PC-9 (cell line): ENCODE data around the gene INSM2. TPM values are rescaled to one million over a fixed set of nuclear protein-coding genes. Genes with fewer than 3 reads are reported as not detected.

Experiments used
- Bru-seq: library from RNA; stranded (reverse); fragments of 400-500 nt; gene quantifications from one replicate; lab custom pipeline; 2021; lab: Mats Ljungman, UMichigan
- BruChase-seq, 2 experiments: library from RNA; stranded (reverse); fragments of 400-500 nt; gene quantifications; one replicate each; lab custom pipeline; 2021; lab: Mats Ljungman, UMichigan
- BruUV-seq: library from RNA; stranded (reverse); fragments of 400-500 nt; replicated peaks from 2 replicates; lab custom pipeline; 2021; lab: Mats Ljungman, UMichigan
- CTCF ChIA-PET: fragments of 300-600 bp; sonication (Branson Sonifier 250); formaldehyde crosslinking; loops from one replicate; lab custom pipeline; 2022; ENCODE audit warnings: antibody characterized with exemption; lab: Charles Lee
- POLR2A ChIA-PET: fragments of 300-600 bp; sonication (Branson Sonifier 250); formaldehyde crosslinking; loops from one replicate; lab custom pipeline; 2022; ENCODE audit warnings: antibody characterized with exemption; ENCODE audit not compliant: unreplicated experiment; lab: Charles Lee
- DNase-seq, 2 experiments: peaks; one replicate each; pipeline versions ENCODE4 v3.0.0 to v3.0.0-alpha.2; 2015 to 2022; ENCODE audit warnings: mixed read lengths in 1 of 2
- H2AFZ ChIP-seq: fragments of 200-600 bp; sonication (generic); 2 replicates; pipeline ENCODE4 v1.8.1; 2017; ENCODE audit warnings: antibody characterized with exemption
- H3F3A ChIP-seq: fragments of 200-600 bp; sonication (generic); 2 replicates; pipeline ENCODE4 v1.8.1; 2017; ENCODE audit warnings: antibody characterized with exemption, mild to moderate bottlenecking, low read depth; ENCODE audit not compliant: insufficient read depth
- H3K27ac ChIP-seq: fragments of 200-600 bp; sonication (generic); 2 replicates; pipeline ENCODE4 v1.6.1; 2016; ENCODE audit warnings: mixed run types
- H3K27me3 ChIP-seq: fragments of 200-600 bp; sonication (generic); 2 replicates; pipeline ENCODE4 v1.6.1; 2016; ENCODE audit warnings: low read depth, mixed run types; ENCODE audit not compliant: insufficient read depth
- H3K36me3 ChIP-seq: fragments of 200-600 bp; sonication (generic); 2 replicates; pipeline ENCODE4 v1.6.1; 2016; ENCODE audit warnings: low read depth, mixed run types
- H3K4me1 ChIP-seq: fragments of 200-600 bp; sonication (generic); replicated peaks from 2 replicates; pipeline ENCODE4 v1.6.1; 2016; ENCODE audit warnings: mixed run types; ENCODE audit not compliant: insufficient read depth
- H3K4me2 ChIP-seq: fragments of 200-600 bp; sonication (generic); 2 replicates; pipeline ENCODE4 v1.6.1; 2017; ENCODE audit warnings: mixed run types
- H3K4me3 ChIP-seq: fragments of 200-600 bp; sonication (generic); 2 replicates; pipeline ENCODE4 v1.6.1; 2016; ENCODE audit warnings: mixed run types
- H3K79me2 ChIP-seq: fragments of 200-600 bp; sonication (generic); 2 replicates; pipeline ENCODE4 v1.6.1; 2017; ENCODE audit warnings: low read depth, mixed run types
- H3K9me2 ChIP-seq: fragments of 200-600 bp; sonication (generic); 2 replicates; pipeline ENCODE4 v1.8.1; 2017; ENCODE audit warnings: mild to moderate bottlenecking; ENCODE audit not compliant: insufficient read depth
- H3K9me3 ChIP-seq: fragments of 200-600 bp; sonication (generic); 2 replicates; pipeline ENCODE4 v1.8.1; 2016; ENCODE audit warnings: low read depth; ENCODE audit not compliant: insufficient read depth
- H4K20me1 ChIP-seq: fragments of 200-600 bp; sonication (generic); 2 replicates; pipeline ENCODE4 v1.8.1; 2017; ENCODE audit not compliant: insufficient read depth
- EZH2 ChIP-seq: fragments of 200-600 bp; sonication (generic); IDR thresholded peaks from 2 replicates; pipeline ENCODE4 v1.8.0; 2017; ENCODE audit warnings: antibody characterized with exemption, low read depth
- intact Hi-C: fragments of 100-400 bp; cut with micrococcal nuclease; formaldehyde crosslinking; loops from one replicate; pipeline ENCODE4 v1.10.0; 2022; ENCODE audit not compliant: unreplicated experiment
- long read RNA-seq: library from polyadenylated mRNA; stranded (forward); transcript quantifications from one replicate; pipeline ENCODE4 v2.0.0, GENCODE V29; 2022
- total RNA-seq: library from RNA; stranded (reverse); gene quantifications from 2 replicates; pipeline ENCODE4 v1.2.3, GENCODE V29; 2021
- TF ChIP-seq, protein P1 (sequence below): fragments of 200-600 bp; sonication (generic); conservative IDR thresholded peaks from 2 replicates; pipeline ENCODE4 v1.6.1; 2017; ENCODE audit warnings: mixed run types, antibody characterized with exemption, mild to moderate bottlenecking, moderate library complexity

INSM2 gene, protein sequence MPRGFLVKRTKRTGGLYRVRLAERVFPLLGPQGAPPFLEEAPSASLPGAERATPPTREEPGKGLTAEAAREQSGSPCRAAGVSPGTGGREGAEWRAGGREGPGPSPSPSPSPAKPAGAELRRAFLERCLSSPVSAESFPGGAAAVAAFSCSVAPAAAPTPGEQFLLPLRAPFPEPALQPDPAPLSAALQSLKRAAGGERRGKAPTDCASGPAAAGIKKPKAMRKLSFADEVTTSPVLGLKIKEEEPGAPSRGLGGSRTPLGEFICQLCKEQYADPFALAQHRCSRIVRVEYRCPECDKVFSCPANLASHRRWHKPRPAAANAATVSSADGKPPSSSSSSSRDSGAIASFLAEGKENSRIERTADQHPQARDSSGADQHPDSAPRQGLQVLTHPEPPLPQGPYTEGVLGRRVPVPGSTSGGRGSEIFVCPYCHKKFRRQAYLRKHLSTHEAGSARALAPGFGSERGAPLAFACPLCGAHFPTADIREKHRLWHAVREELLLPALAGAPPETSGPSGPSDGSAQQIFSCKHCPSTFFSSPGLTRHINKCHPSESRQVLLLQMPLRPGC
- total RNA-seq (not detected in 2 replicates), Bru-seq, nascent RNA (not detected), BruChase-seq, experiment 1, labeled RNA remaining after a 2-hour chase (not detected), BruChase-seq, experiment 2, labeled RNA remaining after a 6-hour chase (percentile 14 among the genes with signal in this experiment)
- long read RNA-seq = 0 reads

DNA sequence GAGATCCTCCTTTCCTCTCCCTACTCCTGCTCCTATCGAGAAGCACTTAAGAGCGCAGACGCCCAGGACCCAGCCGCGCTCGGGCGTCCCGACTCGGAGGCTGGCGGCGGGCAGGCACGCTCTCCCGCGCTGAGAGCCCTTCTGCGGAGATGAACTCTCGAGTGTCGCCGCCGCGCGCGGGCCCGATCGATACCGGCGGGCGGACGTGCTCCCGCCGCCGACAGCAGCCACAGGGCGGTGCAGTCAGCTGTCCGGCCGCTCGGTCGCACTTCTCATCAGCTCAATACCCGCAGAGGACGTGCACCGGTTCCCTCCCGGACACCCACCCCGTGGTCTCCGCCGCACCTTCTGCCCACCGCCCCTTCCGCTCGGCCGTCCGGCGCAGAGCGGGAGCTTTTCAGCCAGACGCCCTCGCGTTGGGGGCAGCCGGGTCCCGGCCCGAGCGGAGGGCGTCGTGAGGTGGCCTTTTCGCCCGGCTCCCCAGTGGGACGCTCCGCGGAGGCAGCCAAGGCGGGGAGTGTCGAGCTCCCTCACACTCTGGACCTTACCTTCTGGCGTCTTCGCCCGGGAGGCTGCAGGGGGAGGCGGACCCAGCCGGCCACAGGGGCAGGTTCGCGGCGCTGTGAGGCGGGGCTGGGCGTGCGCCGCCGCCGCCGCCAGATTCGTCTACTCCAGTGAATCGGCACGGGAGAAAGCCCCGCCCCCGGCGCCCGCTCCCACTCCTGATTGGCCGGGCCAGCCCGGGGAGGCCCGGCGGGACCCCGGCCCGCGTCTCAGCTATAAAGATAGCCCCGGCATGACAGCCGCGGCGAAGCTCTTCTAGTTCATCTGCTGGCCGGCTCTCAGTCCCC, at the start of gene INSM2:
TSS of gene INSM2 (plus strand) at position 808 of the 851 bp plus-strand sequence. CDS start 89 bp downstream, outside the sequence.
- TF ChIP-seq, protein P1, sequence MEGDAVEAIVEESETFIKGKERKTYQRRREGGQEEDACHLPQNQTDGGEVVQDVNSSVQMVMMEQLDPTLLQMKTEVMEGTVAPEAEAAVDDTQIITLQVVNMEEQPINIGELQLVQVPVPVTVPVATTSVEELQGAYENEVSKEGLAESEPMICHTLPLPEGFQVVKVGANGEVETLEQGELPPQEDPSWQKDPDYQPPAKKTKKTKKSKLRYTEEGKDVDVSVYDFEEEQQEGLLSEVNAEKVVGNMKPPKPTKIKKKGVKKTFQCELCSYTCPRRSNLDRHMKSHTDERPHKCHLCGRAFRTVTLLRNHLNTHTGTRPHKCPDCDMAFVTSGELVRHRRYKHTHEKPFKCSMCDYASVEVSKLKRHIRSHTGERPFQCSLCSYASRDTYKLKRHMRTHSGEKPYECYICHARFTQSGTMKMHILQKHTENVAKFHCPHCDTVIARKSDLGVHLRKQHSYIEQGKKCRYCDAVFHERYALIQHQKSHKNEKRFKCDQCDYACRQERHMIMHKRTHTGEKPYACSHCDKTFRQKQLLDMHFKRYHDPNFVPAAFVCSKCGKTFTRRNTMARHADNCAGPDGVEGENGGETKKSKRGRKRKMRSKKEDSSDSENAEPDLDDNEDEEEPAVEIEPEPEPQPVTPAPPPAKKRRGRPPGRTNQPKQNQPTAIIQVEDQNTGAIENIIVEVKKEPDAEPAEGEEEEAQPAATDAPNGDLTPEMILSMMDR = no peak
- TF ChIP-seq EZH2 = no peak
- Histone ChIP-seq H3K4me1 (no peaks in the 10 kb centered on the region), H3K79me2 (no peaks in the 10 kb centered on the region), H3K9me2 (no peaks in the 10 kb centered on the region), H4K20me1 (no peaks in the 10 kb centered on the region), H3K4me3 (peak within 1 kb of the TSS; percentile 70), H3K27me3 (0 out of 2 replicates have a peak, but pooled peaks cover 3% of the 10 kb centered on the region), H3K27ac (no peak within 1 kb of the TSS), H3K36me3 (no peaks in the 10 kb centered on the region), H3K4me2 (peak within 1 kb of the TSS; percentile 78), H3F3A (no peaks in the 10 kb centered on the region), H2AFZ (peak within 1 kb of the TSS; percentile 81), H3K9me3 (no peaks in the 10 kb centered on the region)
- DNase-seq = peak; percentile 45 to 55
- intact Hi-C loops = no loop called here
- no TSS peak for BruUV-seq
- ChIA-PET CTCF (no interaction called here), POLR2A (no interaction called here)

DNA sequence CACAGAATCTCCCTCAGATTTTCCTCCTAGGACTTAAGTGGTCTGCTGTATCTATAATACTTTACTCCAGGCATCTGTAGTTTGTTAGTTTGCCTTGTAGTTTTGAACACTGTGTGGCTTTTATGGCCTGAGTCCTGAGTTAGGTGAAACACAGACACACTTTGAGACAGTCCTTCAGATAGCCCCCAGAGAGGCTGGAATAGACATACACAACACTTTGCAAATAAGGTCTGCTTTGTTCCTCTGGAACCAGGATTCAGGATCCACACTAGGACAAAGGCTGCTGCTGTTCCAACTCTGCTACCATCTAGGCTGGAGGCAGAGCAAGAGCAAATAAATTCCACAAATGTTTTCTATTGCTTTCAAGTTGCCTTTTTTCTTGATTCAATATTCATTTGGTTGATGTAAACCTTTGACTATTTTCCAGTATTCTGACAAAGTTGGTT, 41.4 kb upstream of the INSM2 start:
- BruUV-seq = no TSS peak
- no peaks in the 10 kb centered on the region for H3K4me1 ChIP-seq

More for the DNA sequence above, 41.4 kb upstream of the INSM2 start:
- POLR2A ChIA-PET = no interaction called here
- Histone ChIP-seq H3K4me3 (no peak overlapping the region), H3K27ac (no peak overlapping the region), H4K20me1 (no peaks in the 10 kb centered on the region), H2AFZ (no peak overlapping the region), H3K9me3 (no peaks in the 10 kb centered on the region), H3K9me2 (no peaks in the 10 kb centered on the region), H3K4me2 (no peak overlapping the region), H3K36me3 (no peaks in the 10 kb centered on the region), H3F3A (no peaks in the 10 kb centered on the region), H3K79me2 (no peaks in the 10 kb centered on the region), H3K27me3 (no peaks in the 10 kb centered on the region)
- intact Hi-C loops = no loop called here
- DNase-seq = no peak
- CTCF ChIA-PET = no interaction called here
- no peak for TF ChIP-seq EZH2
- TF ChIP-seq, protein P1 = no peak
